K562 (cell line): ENCODE measurements around the gene ARAF. TPM values are rescaled to one million over a fixed set of nuclear protein-coding genes. Genes with fewer than 3 reads are reported as not detected.

ENCODE experiments used
- COPS2 ChIP-seq: fragments of 450-650 bp; conservative IDR thresholded peaks from 2 replicates; pipeline ENCODE4 v1.6.1; 2016; ENCODE audit warnings: mild to moderate bottlenecking, moderate library complexity
- CREM ChIP-seq: IDR thresholded peaks from 2 replicates; pipeline ENCODE4 v1.6.1; 2014; ENCODE audit warnings: antibody characterized with exemption, low read depth
- DNMT1 ChIP-seq: fragments of 450-650 bp; IDR thresholded peaks from 2 replicates; pipeline ENCODE4 v1.6.1; 2016; ENCODE audit warnings: antibody characterized with exemption, mild to moderate bottlenecking
- GATAD2A ChIP-seq: fragments of 450-650 bp; IDR thresholded peaks from 2 replicates; pipeline ENCODE4 v1.6.1; 2017
- MXI1 ChIP-seq: IDR thresholded peaks from 2 replicates; pipeline ENCODE4 v1.6.1; 2011; ENCODE audit warnings: low read depth, mild to moderate bottlenecking, improper control_type of control experiment, low read length
- NFATC3 ChIP-seq: fragments of 450-650 bp; IDR thresholded peaks from 2 replicates; pipeline ENCODE4 v1.6.1; 2017; ENCODE audit warnings: mild to moderate bottlenecking
- NRF1 ChIP-seq, 2 experiments: fragments of 450-650 bp; IDR thresholded peaks in 1 of 2; conservative IDR thresholded peaks in 1 of 2; 2 replicates each; pipeline ENCODE4 v1.6.1; 2014; ENCODE audit warnings: mild to moderate bottlenecking in 2 of 2
- SMARCA4 ChIP-seq: fragments of 450-650 bp; IDR thresholded peaks from 2 replicates; pipeline ENCODE4 v1.6.1; 2016
- TEAD4 ChIP-seq, 2 experiments: sonication (generic) in 1 of 2; formaldehyde crosslinking in 1 of 2; IDR thresholded peaks; 2 replicates each; pipeline versions ENCODE4 v1.6.1 to v1.8.0; 2012 to 2022; ENCODE audit warnings: borderline replicate concordance in 1 of 2, inconsistent platforms in 1 of 2, low read length in 1 of 2, mild to moderate bottlenecking in 1 of 2, missing genetic modification reagents in 1 of 2
- ZNF316 ChIP-seq: fragments of 450-650 bp; IDR thresholded peaks from 2 replicates; pipeline ENCODE4 v1.6.1; 2016
- ZNF785 ChIP-seq: fragments of 250-450 bp; sonication (Bioruptor Pico); IDR thresholded peaks from 2 replicates; pipeline ENCODE4 v1.4.0; 2020; ENCODE audit warnings: mild to moderate bottlenecking
- polyA plus RNA-seq, 8 experiments: library from polyadenylated mRNA; depleted of rRNA in 4 of 8; stranded (reverse) in 5 of 8; unstranded in 3 of 8; fragments of >200 nt; fragmentation: Nextera tagmentation in 2 of 8; fragmentation: Illumina TruSeq in 1 of 8; extraction: Ambion mirVana in 2 of 8; extraction: Trizol in 1 of 8; gene quantifications; 2 replicates each; pipeline versions ENCODE4 v1.2.1 to v1.2.3, GENCODE V29; 2011 to 2014; ENCODE audit warnings: inconsistent platforms in 1 of 8, missing spikeins in 1 of 8
- total RNA-seq, 7 experiments: library from RNA; depleted of rRNA in 6 of 7; stranded (reverse); fragments of >200 nt in 6 of 7; fragmentation: Illumina TruSeq in 2 of 7; extraction: Trizol in 2 of 7; gene quantifications; 2 replicates each; pipeline versions ENCODE4 v1.2.1 to v1.2.3, GENCODE V29; 2011 to 2021; ENCODE audit warnings: low replicate concordance in 1 of 7
- TF ChIP-seq, protein P1 (sequence below), 2 experiments: IDR thresholded peaks in 1 of 2; conservative IDR thresholded peaks in 1 of 2; 2 replicates each; pipeline ENCODE4 v1.6.1; 2016; ENCODE audit warnings: low read depth in 2 of 2, mild to moderate bottlenecking in 1 of 2, missing compliant biosample characterization in 1 of 2, missing genetic modification characterization in 1 of 2, moderate library complexity in 1 of 2
- TF ChIP-seq, protein P2 (sequence below), 2 experiments: fragments of 250-450 bp in 1 of 2; fragments of 450-650 bp in 1 of 2; sonication (Bioruptor Pico) in 1 of 2; IDR thresholded peaks; 2 replicates each; pipeline versions ENCODE4 v1.6.1 to v1.8.0; 2016 to 2021; ENCODE audit warnings: mild to moderate bottlenecking in 2 of 2, moderate library complexity in 2 of 2, missing compliant biosample characterization in 1 of 2, missing genetic modification characterization in 1 of 2
- TF ChIP-seq, protein P3 (sequence below): fragments of 250-450 bp; sonication (Bioruptor Pico); IDR thresholded peaks from 2 replicates; pipeline ENCODE4 v1.8.0; 2022; ENCODE audit warnings: inconsistent platforms
- TF ChIP-seq, protein P4 (sequence below): fragments of 450-650 bp; formaldehyde crosslinking; IDR thresholded peaks from 2 replicates; pipeline ENCODE4 v1.4.0; 2020; ENCODE audit warnings: mild to moderate bottlenecking, moderate library complexity
- TF ChIP-seq, protein P5 (sequence below): fragments of 250-450 bp; sonication (Bioruptor Pico); IDR thresholded peaks from 2 replicates; pipeline ENCODE4 v1.8.0; 2021; ENCODE audit warnings: borderline replicate concordance, mild to moderate bottlenecking, moderate library complexity; ENCODE audit not compliant: poor library complexity, severe bottlenecking
- TF ChIP-seq, protein P6 (sequence below): fragments of 450-650 bp; IDR thresholded peaks from 2 replicates; pipeline ENCODE4 v1.6.1; 2017; ENCODE audit warnings: antibody characterized with exemption

The ARAF gene
- total and polyA plus RNA-seq, 9 of the 15 experiments (the other 6 are each of a cell fraction or from before 2014, with no cell fraction given) = 5.5 to 70.0 (median 29.4) TPM

DNA sequence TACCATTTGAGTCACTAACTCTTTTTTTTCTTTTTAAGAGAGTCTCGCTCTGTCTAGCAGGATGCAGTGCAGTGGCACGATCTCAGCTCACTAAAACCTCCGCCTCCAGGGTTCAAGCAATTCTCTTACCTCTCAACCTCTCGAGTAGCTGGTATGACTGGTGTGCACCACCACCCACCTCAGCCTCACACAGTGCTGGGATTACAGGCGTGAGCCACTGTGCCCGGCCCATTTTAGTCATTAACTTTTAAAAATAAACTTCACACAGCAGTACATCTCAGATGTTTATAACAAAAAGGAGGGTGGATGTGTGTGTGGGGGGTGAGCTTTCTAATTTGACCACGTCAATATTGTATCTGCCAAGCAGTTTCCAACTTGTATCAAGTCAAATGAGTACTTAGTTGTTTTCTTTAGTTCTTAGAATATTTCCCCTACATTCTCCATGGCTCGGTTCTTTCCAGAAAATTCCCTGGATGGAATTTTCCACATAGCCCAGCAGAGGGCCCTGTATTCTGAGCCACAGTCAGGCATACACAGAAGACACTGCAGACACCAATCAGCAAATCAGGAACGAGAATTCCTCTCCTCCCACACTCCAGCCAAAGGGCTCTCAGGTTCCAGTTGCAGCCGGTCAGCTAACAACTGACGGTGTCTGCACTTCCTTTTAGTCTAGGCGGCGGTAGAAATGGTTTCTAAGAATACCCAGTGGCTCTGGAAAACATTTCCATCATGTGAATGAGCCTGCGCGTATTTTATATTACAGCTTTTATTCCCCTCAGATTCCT, 20.1 kb upstream of the ARAF start (continued):
- TF ChIP-seq, protein P1, sequence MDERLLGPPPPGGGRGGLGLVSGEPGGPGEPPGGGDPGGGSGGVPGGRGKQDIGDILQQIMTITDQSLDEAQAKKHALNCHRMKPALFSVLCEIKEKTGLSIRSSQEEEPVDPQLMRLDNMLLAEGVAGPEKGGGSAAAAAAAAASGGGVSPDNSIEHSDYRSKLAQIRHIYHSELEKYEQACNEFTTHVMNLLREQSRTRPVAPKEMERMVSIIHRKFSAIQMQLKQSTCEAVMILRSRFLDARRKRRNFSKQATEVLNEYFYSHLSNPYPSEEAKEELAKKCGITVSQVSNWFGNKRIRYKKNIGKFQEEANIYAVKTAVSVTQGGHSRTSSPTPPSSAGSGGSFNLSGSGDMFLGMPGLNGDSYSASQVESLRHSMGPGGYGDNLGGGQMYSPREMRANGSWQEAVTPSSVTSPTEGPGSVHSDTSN (CRISPR knock-in tag; IDR thresholded peaks at IDR 0.05; ENCODE audit: low read depth) = no peak
- TF ChIP-seq, protein P1 (tag; conservative IDR thresholded peaks at IDR 0.05; ENCODE audit: low read depth) = no peak
- TF ChIP-seq ZNF316 = no peak
- TF ChIP-seq, protein P2, sequence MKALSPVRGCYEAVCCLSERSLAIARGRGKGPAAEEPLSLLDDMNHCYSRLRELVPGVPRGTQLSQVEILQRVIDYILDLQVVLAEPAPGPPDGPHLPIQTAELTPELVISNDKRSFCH (CRISPR knock-in tag; IDR thresholded peaks at IDR 0.05) = no peak
- TF ChIP-seq, protein P2 (tag; IDR thresholded peaks at IDR 0.05) = no peak
- TF ChIP-seq, protein P3, sequence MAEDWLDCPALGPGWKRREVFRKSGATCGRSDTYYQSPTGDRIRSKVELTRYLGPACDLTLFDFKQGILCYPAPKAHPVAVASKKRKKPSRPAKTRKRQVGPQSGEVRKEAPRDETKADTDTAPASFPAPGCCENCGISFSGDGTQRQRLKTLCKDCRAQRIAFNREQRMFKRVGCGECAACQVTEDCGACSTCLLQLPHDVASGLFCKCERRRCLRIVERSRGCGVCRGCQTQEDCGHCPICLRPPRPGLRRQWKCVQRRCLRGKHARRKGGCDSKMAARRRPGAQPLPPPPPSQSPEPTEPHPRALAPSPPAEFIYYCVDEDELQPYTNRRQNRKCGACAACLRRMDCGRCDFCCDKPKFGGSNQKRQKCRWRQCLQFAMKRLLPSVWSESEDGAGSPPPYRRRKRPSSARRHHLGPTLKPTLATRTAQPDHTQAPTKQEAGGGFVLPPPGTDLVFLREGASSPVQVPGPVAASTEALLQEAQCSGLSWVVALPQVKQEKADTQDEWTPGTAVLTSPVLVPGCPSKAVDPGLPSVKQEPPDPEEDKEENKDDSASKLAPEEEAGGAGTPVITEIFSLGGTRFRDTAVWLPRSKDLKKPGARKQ (CRISPR knock-in tag) = no peak
- TF ChIP-seq, protein P4, sequence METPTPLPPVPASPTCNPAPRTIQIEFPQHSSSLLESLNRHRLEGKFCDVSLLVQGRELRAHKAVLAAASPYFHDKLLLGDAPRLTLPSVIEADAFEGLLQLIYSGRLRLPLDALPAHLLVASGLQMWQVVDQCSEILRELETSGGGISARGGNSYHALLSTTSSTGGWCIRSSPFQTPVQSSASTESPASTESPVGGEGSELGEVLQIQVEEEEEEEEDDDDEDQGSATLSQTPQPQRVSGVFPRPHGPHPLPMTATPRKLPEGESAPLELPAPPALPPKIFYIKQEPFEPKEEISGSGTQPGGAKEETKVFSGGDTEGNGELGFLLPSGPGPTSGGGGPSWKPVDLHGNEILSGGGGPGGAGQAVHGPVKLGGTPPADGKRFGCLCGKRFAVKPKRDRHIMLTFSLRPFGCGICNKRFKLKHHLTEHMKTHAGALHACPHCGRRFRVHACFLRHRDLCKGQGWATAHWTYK (CRISPR knock-in tag) = no peak
- TF ChIP-seq NFATC3 = no peak
- TF ChIP-seq, protein P5, sequence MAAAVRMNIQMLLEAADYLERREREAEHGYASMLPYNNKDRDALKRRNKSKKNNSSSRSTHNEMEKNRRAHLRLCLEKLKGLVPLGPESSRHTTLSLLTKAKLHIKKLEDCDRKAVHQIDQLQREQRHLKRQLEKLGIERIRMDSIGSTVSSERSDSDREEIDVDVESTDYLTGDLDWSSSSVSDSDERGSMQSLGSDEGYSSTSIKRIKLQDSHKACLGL (CRISPR knock-in tag) = no peak
- TF ChIP-seq GATAD2A = no peak
- TF ChIP-seq DNMT1 = no peak
- peak; percentile 56 for TF ChIP-seq TEAD4 (IDR thresholded peaks at IDR 0.05; ENCODE audit: low read length)
- TF ChIP-seq TEAD4 (CRISPR knock-in tag; IDR thresholded peaks at IDR 0.05; ENCODE audit: borderline replicate concordance) = no peak
- TF ChIP-seq ZNF785 (CRISPR knock-in tag) = no peak
- peak; percentile 26; the same call in 1 of the 2 replicates for TF ChIP-seq SMARCA4
- peak in 1 of 2 experiments; percentile 38; a peak in 2 of 4 replicates for TF ChIP-seq NRF1 (conservative IDR thresholded peaks at IDR 0.05 in 1 of 2, IDR thresholded peaks at IDR 0.05 in 1 of 2)
- TF ChIP-seq MXI1 = no peak
- TF ChIP-seq COPS2 = no peak
- TF ChIP-seq, protein P6, sequence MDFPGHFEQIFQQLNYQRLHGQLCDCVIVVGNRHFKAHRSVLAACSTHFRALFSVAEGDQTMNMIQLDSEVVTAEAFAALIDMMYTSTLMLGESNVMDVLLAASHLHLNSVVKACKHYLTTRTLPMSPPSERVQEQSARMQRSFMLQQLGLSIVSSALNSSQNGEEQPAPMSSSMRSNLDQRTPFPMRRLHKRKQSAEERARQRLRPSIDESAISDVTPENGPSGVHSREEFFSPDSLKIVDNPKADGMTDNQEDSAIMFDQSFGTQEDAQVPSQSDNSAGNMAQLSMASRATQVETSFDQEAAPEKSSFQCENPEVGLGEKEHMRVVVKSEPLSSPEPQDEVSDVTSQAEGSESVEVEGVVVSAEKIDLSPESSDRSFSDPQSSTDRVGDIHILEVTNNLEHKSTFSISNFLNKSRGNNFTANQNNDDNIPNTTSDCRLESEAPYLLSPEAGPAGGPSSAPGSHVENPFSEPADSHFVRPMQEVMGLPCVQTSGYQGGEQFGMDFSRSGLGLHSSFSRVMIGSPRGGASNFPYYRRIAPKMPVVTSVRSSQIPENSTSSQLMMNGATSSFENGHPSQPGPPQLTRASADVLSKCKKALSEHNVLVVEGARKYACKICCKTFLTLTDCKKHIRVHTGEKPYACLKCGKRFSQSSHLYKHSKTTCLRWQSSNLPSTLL = no peak
- peak; percentile 32; the same call in 1 of the 2 replicates for TF ChIP-seq CREM
